SK-N-MC (cell line): Measurements from ENCODE around the gene SGMS1.

ENCODE experiments used
- EZH2 ChIP-seq: fragments of 200-600 bp; sonication (generic); IDR thresholded peaks from one replicate; pipeline ENCODE4 v1.6.1; 2017; ENCODE audit warnings: antibody characterized with exemption
- POLR2AphosphoS5 ChIP-seq: IDR thresholded peaks from 2 replicates; pipeline ENCODE4 v1.6.1; 2012; ENCODE audit warnings: mild to moderate bottlenecking, low read depth, low read length, borderline replicate concordance

- TF ChIP-seq EZH2 (no peak), POLR2AphosphoS5 (no peak)
These were observed 10.7 kb upstream of the SGMS1 start for GRCh38 chr10:50634479-50634878.
